HG02642 (cell line): Measurements from ENCODE around the gene TGM5.
"Not testable (repeated sequence)": the region's sequence is repeated elsewhere in the genome, so short reads cannot be mapped to it uniquely, and the experiment has no call there.

Source experiments
- ATAC-seq: cut with Tn5 transposase; IDR thresholded peaks from one replicate; pipeline ENCODE4 v1.9.1; 2021; ENCODE audit warnings: mild to moderate bottlenecking; ENCODE audit not compliant: unreplicated experiment, poor library complexity

TGM5 gene

DNA sequence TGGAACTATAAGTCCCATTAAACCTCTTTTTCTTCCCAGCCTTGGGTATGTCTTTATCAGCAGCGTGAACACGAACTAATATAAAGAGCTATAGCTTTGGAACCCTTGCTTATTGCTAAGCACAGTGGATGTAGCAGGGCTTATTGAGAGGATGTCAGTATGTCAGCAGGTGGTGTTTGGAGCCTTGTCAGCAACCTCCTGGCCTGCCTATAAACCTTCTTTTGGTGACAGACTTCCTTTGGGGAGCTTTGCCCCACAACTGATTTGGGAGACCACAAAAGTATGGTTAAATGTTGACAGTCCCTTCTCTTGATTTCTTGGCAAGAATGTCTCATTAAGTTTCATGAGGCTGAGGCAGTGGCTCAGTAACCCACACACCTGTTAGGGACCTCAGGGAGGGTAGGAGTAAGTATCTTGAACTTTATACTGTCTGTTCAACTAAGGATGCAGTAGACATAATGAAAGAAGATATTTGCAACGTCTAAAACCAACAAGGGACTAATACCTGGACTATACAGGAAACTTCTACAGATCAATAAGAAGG, 66.7 kb downstream of the TGM5 start:
- no peak for ATAC-seq

DNA sequence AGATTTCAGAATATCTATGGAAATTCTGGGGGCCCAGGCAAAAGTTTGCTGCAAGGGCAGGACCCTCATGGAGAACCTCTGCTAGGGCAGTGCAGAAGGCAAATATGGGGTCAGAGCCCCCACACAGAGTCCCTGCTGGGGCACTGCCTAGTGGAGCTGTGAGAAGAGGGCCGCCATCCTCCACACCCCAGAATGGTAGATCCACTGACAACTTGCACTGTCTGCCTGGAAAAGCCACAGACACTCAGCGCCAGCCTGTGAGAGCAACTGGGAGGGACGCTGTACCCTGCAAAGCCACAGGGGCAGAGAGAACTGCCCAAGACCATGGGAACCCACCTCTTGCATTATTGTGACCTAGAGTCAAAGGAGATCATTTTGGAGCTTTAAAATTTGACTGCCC, 67.7 kb downstream of the TGM5 start:
- no peak for ATAC-seq

DNA sequence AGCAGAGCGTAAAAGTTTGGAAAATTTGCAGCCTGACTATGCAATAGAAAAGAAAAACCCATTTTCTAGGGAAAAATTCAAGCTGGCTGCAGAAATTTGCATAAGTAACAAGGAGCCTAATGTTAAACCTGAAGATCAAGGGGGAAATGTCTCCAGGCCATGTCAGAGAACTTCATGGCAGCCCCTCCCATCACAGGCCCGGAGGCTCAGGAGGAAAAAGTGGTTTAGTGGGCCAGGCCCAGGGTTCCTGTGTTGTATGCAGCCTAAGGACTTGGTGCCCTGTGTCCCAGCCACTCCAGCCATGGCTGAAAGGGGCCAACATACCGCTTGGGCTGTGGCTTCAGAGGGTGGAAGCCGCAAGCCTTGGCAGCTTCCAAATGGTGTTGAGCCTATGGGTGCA, 68.2 kb downstream of the TGM5 start:
- not testable (repeated sequence) for ATAC-seq

DNA sequence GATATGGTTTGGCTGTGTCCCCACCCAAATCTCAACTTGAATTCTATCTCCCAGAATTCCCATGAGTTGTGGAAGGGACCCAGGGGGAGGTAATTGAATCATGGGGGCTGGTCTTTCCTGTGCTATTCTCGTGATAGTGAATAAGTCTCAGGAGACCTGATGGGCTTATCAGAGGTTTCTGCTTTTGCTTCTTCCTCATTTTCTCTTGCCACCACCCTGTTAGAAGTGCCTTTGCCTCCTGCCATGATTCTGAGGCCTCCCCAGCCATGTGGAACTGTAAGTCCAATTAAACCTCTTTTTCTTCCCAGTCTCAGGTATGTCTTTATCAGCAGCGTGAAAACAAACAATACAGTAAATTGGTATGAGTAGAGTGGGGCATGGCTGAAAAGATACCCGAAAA, 69.0 kb downstream of the TGM5 start:
- not testable (repeated sequence) for ATAC-seq

DNA sequence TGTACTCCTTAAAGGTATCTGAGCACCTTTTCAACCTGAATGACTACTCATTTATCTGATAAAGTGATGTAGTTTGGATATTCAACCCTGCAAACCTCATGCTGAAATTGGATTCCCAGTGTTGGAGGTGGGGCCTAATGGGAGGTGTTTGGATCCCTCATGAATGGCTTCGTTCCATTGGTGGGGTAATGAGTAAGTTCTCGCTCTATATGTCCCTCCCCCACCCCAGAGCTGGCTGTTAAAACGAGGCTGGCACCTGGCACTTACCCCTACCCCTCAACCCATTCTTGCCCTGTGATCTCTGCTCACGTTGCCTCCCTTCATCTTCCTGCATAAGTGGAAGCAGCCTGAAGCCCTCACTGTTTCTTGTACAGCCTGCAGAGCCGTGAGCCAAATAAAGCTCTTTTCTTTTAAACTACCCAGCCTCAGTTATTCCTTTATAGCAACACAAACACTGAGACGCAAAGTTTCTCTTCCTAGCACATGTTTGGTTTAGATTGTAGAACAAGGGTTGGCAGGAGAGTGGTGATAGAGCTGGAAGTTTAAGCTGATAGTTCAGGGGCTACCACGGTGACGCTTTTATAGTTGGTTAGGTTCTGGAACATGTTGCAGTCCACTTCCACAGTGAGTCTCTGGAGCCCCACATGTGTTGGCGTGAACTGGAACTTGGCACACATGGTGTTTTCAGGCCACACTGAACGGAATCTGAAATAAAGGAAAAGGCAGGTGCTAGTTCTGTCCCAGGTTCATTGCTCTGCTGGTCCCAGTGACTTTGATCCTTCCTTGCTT, 69.8 kb downstream of the TGM5 start:
- ATAC-seq = no peak

DNA sequence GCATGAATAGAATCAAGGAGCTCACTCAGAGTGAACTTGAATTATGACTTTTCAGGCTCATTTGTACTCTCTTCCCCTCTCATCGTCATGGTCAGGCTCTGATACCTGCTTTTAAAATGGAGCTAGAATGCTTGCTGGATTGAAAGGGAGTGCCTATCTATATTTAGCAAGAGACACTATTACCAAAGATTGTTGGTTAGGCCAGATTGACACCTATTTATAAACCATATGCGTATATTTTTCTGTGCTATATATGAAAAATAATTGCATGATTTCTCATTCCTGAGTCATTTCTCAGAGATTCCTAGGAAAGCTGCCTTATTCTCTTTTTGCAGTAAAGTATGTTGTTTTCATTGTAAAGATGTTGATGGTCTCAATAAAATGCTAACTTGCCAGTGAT, 71.9 kb downstream of the TGM5 start:
- ATAC-seq = no peak

DNA sequence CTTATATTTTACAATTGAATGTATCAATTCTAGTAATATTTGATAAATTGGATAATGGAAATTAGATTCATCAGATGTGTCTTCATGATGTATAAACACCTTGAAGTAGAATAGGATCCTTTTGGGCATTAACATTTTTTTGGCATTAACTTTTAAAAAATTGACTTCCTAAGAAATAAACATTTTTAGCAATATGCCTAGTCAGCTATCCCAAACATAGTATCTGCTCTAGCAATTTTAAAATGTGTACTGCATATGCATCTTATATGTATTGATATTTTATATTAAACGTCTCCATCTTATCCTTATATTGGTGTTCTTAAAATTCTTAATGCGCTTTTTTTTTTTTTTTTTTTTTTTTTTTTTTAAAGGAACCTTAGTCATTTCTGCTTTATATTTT, 73.0 kb downstream of the TGM5 start:
- no peak for ATAC-seq

DNA sequence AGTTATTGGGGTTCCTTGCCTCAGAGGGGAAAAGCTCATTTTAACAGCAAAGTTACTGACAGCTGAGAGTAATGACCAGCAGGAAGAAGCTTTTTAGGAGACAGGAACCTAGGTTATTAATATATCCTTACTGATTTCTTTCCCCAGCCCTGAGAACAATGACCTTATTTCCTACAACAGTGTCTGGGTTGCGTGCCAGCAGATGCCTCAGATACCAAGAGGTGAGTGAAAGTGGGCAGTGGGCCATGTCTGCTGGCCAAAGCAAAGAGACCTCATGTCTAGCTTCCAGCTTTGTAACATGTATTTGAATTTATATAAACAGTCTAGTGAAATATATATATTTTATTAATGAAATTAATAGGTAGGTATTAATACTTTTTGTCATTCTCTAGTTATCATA, 76.5 kb downstream of the TGM5 start:
- no peak for ATAC-seq

DNA sequence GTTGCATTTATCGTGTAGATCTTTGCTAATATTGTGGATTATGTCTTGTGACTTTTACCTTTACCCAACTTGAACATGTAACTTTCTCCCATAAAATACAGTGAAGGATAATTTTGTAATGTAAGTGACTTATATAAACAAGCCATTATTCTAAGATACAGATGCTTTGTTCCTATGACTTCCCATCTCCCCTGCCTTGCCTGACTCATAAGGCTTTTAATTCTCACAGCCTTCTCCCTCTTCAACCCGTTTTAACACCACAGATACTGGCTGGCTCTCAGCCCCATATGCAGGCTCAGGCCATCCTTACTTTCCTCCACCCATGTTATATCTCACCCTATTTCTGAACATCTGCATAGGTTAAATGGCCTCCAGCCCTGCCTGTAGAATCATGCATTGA, 77.4 kb downstream of the TGM5 start:
- no peak for ATAC-seq

DNA sequence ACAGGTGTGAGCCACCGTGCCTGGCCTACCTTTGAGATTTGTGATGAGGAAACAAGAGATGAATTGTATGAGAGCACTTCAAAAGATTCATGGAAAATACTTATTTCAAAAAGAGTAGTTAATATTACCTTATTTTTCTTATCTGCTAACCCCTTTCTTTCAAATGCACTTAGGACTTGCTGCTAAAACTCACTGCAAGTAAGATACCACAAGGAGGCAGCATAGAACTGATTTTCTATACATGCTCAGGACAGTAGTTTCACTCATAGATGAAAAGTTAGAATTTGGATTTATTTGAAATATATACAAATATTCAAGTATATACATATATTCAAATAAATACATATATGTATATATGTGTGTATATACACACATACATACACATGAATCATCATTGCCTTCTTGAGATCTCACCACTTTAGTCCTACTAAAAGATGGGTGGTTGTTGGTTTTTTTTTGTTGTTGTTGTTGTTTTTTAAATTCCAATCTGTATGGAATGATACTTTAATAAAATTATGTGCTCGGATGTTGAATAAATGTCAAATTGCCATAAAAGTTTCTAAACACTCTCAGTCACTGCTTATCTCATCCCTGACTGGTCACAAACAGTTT, 79.1 kb downstream of the TGM5 start:
- no peak for ATAC-seq

DNA sequence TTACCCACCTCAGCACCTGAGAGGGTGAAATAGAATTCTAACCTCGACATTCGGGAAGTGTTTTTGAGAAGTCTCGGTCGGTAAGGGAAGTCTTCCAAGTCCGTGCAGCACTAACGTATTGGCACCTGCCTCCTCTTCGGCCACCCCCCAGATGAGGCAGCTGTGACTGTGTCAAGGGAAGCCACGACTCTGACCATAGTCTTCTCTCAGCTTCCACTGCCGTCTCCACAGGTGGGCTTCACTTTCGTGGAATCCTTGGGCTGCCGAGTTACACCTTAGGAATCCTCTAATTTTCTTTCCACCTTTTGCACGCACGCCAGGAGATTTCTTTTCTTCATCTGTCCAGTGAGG, 80.8 kb downstream of the TGM5 start:
- ATAC-seq = peak; percentile 33

DNA sequence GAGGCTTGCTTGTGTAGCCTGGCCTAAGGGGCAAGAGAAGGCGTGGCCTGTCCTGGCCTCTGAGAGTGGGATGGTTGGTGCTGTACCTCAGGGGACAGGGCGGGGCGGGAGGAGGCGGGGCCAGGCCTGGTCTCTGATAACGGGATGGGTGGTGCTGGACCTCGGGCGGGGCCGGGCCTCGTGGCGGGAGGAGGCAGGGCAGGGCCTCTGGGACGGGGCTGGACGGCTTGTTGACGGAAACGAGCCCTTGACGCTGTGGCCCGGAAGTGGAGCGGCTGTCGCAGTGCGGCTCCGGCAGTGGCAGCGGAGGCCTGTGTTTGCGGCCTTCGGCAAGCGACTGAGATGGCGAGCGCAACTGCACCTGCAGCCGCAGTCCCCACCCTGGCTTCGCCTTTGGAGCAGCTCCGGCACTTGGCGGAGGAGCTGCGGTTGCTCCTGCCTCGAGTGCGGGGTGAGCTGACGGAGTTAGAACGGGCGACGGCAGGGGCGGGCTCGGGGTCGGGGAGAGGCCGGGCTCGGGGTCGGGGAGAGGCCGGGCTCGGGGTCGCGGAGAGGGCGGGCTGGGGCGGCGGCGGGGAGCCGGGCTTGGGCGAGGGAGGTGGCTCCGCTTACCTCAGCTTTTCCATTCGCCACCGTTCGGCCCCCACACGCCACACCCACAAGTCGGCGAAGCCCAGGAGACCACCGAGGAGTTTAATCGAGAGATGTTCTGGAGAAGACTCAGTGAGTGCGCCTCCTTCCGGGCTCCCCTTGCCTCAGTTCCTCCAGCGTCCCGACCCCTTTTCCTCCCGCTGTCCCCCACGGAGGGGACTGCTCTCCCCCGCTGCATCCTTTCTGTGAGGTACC, 81.3 kb downstream of the TGM5 start, which contains the start of gene CCNDBP1:
TSS of gene CCNDBP1 (plus strand) at position 247 of the 846 bp plus-strand sequence. CDS start at position 343, 96 bp downstream.
- ATAC-seq = peak; percentile 95

DNA sequence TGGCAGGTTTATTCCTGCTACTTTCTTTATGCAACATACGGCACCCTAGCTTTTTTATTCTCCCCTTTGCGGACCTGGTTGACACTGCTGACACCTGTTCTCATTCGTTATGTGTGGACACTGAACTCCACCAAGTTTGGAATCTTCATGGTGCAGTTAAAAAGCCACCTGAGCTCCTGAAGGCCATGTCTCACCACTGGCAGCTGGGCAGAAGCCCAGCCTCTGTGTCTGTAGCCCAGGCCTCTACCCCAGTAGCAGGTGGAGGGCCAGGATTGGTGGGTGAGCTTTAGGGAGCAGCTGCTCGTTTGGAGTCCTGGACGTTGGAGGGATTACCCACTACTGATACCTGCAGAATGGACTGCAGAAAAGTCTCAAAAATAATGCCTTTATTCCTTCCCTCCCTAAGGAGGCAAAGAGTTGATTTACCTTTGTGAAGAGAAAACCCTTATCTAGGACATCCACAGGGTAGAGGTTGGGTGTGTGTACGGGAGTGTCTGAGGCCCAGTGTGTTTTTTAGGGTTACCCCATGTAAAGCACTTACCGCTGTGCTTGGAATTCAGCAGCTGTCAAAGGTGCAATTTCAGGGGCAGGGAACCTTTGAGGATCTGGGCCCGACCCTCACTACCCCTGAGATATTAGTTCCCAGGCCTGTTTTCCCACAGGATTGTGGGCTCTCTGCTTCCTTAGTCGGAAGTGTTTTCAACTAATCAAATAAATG, 82.2 kb downstream of the TGM5 start:
- peak; percentile 1 for ATAC-seq

DNA sequence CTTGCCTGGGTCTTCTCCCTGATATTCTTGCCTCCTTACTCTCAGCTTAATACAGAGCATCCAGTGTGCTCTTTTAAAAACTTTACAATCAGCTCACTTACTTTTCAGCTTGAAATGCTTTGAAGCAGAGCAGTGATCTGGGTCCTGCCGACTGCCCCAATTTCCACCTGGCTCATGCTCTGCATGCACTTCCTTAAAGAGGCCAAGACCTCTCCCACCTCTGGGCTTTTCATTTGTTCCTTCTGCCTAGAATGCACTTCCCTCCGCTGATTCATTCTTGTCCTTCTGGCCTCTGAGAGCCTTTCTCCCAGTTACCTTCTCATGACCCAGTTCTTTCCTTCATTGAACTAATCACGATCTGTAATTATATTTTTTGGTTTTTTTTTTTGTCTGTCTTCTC, 83.5 kb downstream of the TGM5 start:
- no peak for ATAC-seq
